Panc1 (cell line): ENCODE data around the gene SAA2. TPM values are rescaled to one million over a fixed set of nuclear protein-coding genes. Genes with fewer than 3 reads are reported as not detected.

Experiments
- total RNA-seq: library from RNA; stranded (reverse); gene quantifications from one replicate; pipeline ENCODE4 v1.2.1, GENCODE V29; 2021; ENCODE audit not compliant: unreplicated experiment

Gene SAA2
- total RNA-seq, 1 experiment from 2014 or later: 4.0 TPM

Other genes starting within 250 kb of the SAA2 start
- gene SERGEF, start 235.6 kb downstream of the SAA2 start, total RNA-seq: 35.5 TPM
- 0.05 TPM for gene TPH1, start 202.4 kb downstream of the SAA2 start, total RNA-seq
- 19.5 TPM for gene SAAL1, start 142.6 kb downstream of the SAA2 start, total RNA-seq
- not detected for gene MRGPRX3, start 116.1 kb downstream of the SAA2 start, total RNA-seq
- not detected for gene MRGPRX4, start 75.8 kb downstream of the SAA2 start, total RNA-seq
- gene SAA4, start 11.9 kb downstream of the SAA2 start, total RNA-seq: not detected
- gene SAA1, start 17.6 kb upstream of the SAA2 start, total RNA-seq: 7.9 TPM
- gene HPS5, start 73.5 kb upstream of the SAA2 start, total RNA-seq: 27.7 TPM
- 60.6 TPM for gene GTF2H1, start 73.9 kb upstream of the SAA2 start, total RNA-seq
- 894 TPM for gene LDHA, start 145.9 kb upstream of the SAA2 start, total RNA-seq
- gene LDHC, start 163.7 kb upstream of the SAA2 start, total RNA-seq: 0.26 TPM
- gene LDHAL6A, start 207.2 kb upstream of the SAA2 start, total RNA-seq: not detected